Measurements from ENCODE around the gene MUTYH.
"Not testable (repeated sequence)": the region's sequence is repeated elsewhere in the genome, so short reads cannot be mapped to it uniquely, and the experiment has no call there.

Gene MUTYH

DNA sequence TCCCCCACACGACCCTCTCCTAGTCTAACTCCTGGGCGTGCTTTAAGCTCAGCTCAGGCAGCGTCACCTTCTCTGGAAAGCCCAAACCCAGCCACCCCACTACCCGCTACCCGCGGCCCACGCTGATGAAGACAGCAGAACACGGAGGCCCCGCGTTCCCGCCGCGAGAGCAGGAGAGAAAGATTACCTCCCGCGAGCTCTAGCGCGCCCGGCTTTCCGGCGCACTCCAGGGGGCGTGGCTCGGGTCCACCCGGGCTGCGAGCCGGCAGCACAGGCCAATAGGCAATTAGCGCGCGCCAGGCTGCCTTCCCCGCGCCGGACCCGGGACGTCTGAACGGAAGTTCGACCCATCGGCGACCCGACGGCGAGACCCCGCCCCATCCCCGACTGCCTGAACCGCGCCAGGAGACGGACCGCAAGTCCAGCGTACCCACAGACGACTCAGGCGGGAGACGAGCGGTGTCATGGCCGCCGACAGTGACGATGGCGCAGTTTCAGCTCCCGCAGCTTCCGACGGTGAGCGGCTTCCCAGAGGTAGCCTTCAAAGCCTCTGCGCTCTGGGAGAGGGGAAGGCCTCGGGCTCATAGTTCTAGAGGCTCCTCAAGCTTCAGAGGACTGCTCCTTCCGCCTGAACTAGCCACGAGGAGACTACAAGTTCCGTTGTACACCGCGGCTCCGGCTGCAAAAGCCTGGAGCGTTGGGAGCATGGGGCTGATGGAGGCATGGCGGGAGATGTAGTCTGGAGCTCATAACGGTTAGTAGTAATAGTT is at the start of gene MUTYH, which contains the start of gene TOE1:
TSS of gene MUTYH (minus strand) at position 652 of the 770 bp plus-strand sequence. CDS start 5,935 bp downstream, outside the sequence.
TSS of gene TOE1 (plus strand) at position 382 of the 770 bp plus-strand sequence. CDS start at position 465, 83 bp downstream.
- DNase-seq (ENCODE audit: low read depth) = peak; percentile 94

DNA sequence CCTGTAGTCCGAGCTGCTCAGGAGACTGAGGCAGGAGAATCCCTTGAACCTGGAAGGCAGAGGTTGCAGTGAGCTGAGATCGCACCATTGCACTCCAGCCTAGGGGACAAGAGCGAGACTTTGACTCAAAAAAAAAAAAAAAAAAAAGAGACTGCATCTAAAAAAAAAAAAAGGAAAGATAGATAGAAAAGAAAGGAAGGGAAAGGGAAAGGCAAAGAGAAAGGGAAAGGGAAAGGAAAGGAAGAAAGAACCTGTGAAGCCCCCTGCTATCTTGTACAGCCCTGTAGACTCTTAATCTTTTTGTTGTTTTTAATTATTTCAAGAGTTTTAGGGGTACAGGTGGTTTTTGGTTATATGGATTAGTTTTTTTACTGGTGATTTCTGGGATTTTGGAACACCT is 46.0 kb upstream of the MUTYH start:
- no peak for DNase-seq (ENCODE audit: low read depth)

DNA sequence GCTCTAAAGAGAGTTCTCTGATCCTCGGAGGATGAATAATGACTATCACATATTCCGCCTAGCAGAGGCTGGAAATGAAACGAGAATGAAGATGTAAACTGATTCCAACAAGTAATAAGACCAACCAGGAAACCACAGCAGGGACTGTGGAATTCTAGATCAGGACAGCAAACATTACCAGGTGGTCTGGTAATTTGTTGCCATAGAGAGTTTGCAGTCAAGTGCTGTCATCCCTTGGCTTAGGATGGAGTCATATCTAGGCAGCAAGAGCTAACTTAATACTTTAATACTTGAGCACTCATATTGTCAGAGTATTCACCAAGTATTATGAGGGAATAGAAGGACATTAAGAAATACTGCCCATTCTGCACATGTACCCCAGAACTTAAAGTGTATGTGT is 45.1 kb upstream of the MUTYH start:
- no peak for DNase-seq (ENCODE audit: low read depth)

DNA sequence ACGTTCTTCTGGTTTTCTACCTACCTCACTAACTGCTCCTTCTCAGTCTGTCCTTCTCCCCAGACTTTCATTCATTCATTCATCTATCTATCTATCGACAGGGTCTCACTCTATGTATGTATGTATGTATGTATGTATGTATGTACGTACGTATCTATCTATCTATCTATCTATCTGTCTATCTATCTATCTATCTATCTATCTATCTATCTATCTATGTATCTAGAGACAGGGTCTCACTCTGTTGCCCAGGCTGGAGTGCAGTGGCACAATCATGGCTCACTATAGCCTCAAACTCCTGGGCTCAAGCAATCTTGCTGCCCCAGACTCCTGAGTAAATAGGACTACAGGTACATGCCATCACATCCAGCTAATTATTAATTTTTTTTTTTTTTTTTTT is 44.0 kb upstream of the MUTYH start:
- DNase-seq (ENCODE audit: low read depth) = not testable (repeated sequence)

DNA sequence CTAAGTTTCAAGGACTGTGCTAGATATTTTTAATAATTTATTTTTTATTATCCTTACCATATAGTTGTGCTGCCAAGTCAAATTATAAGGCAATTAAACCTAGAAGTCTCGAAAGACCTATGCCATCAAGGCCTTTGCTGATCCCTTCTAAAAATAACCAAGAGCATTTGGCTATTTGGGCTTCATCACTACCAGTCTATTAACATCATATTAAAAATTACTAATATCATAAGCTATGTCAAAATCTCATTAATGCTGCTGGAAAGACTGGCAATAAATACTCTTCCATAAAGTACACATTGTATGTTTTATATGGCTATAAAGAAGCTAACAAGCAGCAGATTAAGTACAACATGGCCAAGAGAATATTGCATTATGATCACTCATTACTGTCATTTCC is 43.0 kb upstream of the MUTYH start:
- no peak for DNase-seq (ENCODE audit: low read depth)

DNA sequence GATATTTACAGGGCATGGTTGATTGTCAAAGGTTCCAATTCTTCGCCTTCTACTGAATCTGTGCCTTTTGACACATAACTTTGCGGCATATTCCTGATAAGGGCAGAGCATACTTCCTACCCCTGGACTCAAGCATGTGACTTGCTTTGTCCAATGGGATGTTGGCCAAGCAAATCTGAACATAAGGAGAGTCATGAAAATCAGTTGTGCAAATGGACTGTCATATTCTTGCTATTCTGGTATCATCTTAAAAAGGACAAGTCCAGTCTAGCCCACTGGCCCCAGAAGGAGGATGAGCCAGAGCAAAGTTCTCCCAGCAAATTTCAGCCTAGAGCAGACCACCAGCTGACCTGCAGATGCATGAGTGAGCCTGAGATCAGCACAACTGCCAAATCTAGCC is 41.0 kb upstream of the MUTYH start:
- no peak for DNase-seq (ENCODE audit: low read depth)

DNA sequence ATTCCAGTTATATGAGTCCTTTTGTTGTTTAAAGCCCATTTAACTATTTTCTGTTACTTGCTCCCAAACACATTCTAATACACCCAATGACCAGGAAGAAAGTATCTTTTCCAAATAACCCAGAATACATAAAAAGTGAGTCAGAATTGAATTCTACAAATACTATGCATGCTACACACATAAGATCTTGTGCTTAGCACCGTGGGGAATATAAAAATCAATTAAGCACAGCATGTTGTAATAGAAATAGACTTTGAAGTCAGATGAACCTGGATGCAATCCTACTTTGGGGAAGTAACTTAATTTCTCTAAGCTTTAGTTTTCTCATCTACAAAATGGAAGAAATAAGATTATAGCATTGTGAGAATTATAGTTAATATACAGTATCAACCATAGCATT is 40.5 kb upstream of the MUTYH start:
- no peak for DNase-seq (ENCODE audit: low read depth)

DNA sequence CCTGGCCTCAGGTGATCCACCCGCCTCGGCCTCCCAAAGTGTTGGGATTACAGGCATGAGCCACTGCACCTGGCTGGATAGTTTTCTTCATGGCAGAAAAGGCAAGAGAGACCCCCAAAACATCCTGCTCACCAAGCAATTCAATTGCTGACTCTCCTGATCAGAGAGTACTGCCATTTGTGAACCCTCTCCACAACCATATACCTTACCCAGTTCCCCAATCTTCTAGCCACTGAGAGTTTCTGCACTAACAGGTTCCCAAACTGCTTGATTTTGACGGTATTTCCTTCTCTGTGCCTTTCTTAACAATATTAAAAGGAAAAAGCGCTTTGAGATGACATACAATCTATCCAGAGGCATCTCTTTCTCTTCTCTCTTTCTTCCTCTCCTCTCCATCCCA is 39.9 kb upstream of the MUTYH start:
- no peak for DNase-seq (ENCODE audit: low read depth)

DNA sequence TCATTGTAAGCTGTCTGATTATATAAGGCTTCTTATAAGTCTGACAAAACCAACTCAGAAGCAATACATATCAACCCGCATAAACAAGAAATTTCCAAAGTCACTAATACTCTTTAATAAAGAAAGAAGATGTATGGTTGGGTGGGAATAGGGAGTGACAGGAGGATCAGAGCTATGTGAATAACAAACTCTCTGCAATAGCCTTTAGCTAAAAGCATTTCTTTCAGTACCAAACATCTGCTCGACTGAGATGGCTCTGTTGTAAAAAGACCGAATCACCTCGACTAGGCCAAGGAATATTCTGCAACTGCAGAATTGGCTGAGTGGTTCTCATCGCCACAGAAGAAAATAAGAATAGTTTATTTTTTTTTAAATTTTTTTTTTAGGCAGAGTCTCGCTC is 39.3 kb upstream of the MUTYH start:
- no peak for DNase-seq (ENCODE audit: low read depth)

DNA sequence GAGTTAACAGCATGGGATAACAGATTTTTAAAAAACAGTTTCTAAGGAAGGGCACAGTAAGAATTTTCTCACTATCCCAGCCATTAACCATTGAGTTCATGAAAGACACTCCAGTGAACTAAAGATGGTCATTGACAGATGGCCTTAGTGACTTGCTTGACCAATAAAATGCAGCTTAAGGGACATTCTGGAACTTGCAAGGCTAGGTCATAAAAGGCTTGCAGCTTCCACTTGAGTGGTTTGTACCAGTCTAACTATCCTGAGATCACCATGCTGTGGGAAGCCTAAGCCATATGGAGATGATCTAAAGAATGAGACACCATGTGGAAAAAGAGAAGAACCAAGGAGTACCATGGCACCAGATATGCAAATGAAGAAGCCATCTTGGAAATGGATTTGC is 37.9 kb upstream of the MUTYH start:
- no peak for DNase-seq (ENCODE audit: low read depth)

DNA sequence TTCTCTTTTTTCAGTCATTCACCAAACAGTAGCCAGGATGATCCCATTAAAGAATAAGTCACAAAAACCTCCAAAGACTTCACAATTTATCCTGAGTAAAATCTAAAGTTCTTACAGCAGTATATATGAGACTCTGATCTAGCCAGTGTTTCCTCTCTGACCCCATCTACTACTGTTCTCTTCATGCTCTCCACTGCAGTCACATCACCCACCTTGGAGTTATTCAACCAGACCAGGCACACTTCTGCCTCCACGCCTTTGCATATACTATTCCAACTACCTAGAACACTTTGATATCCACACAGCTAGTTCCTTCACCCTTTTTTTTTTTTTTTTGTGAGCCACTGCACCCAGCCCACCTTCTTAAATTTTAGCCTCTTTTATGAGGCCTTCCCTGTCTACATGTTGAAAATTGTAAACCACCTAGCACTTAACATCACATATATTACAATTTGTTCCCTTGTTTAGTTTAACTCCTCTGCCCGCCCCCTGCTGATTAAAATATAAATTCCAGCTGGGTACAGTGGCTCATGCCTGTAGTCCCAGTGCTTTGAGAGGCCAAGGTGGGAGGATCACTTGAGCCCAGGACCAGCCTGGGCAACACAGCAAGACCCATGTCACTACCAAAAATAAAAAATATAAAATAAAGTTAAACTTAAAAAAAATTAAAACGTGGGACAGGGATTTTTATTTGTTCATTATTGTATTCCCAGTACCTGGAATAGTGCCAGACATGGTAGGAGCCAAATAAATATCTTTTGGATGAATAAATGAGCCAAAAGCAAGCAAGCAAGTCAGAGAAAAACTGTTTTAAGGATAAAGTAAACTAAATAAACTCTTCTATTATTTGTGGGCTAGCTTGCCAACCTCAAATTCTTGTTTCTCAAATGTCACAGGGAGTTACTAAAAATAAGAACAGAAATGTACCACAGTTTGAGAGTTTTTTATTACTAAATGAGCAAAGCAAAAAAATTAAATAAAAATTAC is 35.2 kb upstream of the MUTYH start:
- no peak for DNase-seq (ENCODE audit: low read depth)

DNA sequence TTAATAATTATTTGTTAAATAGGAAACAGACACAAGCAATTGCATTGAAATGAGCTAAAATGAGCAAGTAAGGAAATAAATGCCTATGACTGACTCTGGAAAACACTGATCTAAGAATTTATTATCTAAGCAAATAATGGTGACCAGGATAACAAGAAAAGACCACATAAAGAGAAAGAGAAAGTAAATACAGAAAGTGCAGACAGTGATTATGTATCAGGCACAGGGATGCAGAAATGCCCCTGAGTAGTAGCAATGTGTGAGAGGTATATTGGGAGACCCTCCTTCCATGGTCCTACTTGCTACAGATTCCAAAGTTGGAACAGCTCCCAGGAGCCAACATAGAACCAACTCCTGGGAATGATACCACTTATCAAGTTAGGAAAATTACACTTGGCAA is 33.3 kb upstream of the MUTYH start:
- DNase-seq (ENCODE audit: low read depth) = no peak

DNA sequence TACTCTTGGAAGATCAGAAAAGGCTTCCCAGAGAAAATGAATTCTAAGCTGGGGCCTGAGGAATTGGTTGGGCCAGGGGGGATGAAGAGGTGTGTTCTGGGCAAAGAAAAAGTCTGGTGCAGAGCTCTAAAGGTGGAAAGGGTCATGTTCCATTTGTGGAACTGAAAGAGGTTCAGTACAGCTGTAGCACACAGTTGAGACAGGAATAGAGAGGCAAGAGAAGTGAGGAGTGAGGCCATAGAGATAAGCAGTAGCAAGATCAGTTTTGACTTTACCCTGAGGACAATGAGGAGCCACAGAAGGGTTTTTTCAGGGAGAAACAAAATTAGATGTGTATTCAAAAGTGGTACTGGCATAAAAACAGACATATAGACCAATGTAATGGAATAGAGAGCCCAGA is 30.3 kb upstream of the MUTYH start:
- no peak for DNase-seq (ENCODE audit: low read depth)

DNA sequence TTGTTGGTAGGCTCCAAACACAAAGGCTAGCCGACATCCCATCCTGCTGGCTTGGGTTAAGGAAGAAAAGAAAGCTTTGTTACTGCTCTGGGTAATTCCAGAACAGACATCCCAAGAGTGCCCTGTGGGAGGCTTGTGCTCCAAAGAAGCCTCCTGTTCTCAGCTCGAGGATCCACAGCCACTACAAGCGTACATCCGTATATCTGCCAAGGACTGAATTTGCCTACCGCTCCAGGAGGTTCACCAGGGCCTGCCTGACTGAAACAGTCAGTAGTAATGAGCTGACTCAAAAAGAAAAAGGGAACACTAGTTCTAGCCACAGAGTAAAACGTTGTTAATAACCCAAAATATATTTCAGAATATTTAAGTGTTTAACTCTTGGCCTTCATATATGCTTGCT is 24.8 kb upstream of the MUTYH start:
- DNase-seq (ENCODE audit: low read depth) = no peak

DNA sequence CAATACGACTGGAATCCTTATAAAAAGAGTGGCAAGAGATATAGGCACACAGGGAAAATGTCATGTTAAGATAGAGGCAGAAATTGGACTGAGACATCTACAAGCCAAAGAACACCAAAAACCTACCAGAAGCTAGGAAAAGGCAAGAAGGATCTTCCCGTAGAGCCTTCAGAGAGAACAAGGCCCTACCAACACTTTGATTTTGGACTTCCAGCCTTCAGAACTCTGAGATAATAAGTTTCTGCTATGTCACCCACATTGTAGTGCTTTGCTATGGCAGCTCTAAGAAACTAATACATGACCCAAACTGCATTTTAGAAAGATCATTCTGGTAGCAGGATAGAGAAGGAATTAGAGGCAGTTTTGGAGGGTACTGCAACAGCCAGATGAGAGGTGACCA is 24.1 kb upstream of the MUTYH start:
- no peak for DNase-seq (ENCODE audit: low read depth)

DNA sequence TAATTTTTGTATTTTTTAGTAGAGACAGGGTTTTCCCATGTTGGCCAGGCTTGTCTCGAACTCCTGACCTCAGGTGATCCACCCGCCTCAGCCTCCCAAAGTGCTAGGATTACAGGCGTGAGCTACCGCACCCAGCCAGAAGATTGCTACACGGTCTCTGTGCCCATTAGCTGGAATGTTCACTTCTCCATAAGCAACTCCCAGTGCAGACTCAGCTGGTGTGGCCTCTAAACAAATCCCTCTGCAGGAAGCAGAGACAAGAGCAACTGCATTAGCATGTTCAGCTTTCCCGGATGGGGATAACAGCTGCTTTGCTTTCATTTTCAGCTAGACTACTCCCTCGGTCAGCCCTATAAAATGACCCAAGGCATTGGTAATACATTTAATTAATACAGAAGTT is 20.7 kb upstream of the MUTYH start:
- peak; percentile 81 for DNase-seq (ENCODE audit: low read depth)

DNA sequence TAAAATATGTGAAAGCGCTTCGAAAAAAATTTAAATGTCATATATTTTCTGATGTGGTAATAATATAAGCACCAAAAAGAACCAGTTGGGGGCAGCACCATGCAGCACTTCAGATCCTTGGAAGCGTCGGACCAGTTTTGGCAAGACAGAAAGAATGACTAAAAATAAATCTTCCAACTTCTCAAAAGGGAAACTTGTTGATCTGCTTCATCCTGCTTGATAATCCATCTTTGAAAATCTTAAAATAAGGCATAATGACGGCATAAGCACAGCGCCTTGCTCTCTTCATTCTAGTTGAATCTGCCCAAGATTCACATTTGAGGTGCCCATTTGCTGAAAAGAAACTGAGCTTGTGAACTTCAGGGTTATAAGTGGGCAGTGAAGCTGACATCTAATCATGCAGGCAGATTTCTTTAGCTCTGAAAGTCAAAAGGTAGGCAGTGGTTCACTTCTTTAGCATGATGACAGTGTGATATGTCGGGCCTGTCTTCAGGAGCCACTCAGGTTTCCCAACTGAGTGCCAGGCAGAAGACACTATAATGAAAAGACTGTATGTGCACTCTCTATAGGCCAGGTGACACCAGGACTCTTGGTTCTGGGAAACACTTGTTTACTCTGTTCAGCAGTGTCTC is 19.8 kb upstream of the MUTYH start:
- DNase-seq (ENCODE audit: low read depth) = peak; percentile 81

DNA sequence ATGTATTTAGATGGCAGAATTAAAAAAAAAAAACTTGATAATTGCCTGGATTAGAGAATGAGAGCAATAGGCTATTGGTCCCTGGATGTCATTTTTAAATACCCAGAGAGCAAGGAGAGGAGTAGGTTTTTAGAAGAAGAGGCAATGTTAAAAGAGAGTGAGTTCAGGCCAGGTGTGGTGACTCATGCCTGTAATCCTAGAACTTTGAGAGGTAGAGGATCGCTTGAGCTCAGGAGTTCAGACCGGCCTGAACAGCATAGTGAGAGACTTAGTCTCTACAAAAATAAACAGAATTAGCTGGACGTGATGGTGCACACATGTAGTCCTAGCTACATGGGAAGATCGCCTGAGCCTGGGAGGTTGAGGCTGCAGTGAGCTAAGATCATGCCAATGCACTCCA is 15.9 kb upstream of the MUTYH start:
- peak; percentile 34 for DNase-seq (ENCODE audit: low read depth)

DNA sequence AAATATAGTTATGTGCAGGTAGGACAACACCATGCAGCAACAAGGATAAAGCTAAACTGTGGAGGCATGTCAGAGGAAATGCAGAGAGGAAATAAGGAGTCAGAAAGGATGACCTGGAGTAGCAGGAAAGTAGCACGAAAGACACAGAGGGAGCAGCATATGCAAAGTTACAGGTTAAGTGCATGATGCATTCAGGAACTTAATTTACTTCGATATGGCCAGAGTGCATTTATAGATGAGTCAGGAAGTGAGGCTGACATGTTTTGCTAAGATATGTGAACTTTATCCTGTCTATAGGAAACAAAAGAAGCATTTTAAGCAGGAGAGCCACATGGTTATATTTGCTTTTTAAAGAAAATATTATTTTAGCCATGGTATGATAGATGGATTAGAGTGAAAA is 15.4 kb upstream of the MUTYH start:
- DNase-seq (ENCODE audit: low read depth) = no peak

DNA sequence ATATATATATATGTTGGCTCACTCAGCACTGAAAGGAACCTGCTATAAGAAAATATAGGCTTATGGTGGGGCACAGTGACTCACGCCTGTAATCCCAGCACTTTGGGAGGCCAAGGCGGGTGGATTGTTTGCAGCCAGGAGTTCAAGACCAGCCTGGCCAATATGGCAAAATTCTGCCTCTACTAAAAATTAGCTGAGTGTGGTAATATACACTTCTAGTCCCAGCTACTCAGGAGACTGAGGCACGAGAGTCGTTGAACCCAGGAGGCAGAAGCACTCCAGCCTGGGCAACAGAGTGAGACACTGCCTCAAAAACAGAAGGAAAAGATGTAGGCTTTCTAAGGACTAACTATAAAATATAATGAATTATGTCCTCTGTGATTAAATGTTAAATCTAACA is 14.6 kb upstream of the MUTYH start:
- no peak for DNase-seq (ENCODE audit: low read depth)

DNA sequence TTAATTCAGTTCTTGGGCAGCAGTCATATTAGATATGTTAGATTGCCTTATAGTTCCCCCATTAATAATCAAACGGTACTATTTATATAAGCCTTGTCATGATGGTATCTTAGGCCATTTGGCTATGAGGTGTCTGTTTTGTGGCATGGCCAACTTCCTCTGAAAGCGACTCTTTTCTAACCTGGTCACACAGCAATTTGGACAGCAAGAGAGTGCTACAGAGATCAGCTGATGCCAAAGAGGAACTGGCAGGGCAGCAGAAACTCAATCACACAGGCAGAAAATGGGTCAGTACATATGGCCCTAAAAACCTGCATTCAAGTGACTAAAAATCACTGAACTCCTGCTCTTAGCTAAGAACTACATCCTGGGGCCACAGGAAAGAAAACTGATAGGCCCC is 13.4 kb upstream of the MUTYH start:
- DNase-seq (ENCODE audit: low read depth) = no peak

DNA sequence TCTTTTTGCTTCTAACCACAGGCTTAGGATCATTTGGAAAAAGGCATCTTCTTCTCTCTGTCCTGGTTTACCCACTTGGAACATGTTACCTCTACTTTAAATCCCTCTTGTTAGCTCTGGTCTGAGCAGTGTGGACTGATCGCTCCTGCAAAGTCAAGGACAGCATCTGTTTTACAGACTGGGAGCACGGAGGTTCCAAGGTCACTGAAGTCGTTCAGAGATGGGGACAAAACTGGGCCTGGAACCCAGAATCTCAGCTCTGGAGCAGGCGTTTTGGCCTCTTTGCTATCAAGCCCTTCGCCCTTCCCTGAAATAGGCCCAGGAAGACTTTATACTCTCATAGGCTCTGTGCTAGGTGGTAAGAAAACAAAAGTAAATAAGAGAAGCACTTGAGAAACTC is 11.3 kb upstream of the MUTYH start:
- no peak for DNase-seq (ENCODE audit: low read depth)

All from iris pigment epithelial cell (primary cell).